ENCODE data around the gene LRRFIP2. TPM values are rescaled to one million over a fixed set of nuclear protein-coding genes. Genes with fewer than 3 reads are reported as not detected.

LRRFIP2 gene
- total RNA-seq, 2 donors from 2014 or later, result 32.6 to 34.6 TPM

- Mint-ChIP-seq H3K9me3 (peaks cover 14% of the 10 kb centered on the region), H3K36me3 (ENCODE audit: low read depth) (peaks cover 66% of the 10 kb centered on the region), H3K27me3 (ENCODE audit: insufficient read depth) (no peaks in the 10 kb centered on the region), H3K4me3 (no peak overlapping the region), H3K27ac (no peak overlapping the region), H3K4me1 (no peaks in the 10 kb centered on the region)
- Histone ChIP-seq H3K27me3 (ENCODE audit: control insufficient read depth, insufficient read depth, low read length, poor library complexity, severe bottlenecking) (no peaks in the 10 kb centered on the region), H3K4me3 (ENCODE audit: low read length) (no peak overlapping the region), H3K9me3 (ENCODE audit: control insufficient read depth, low read length) (peaks cover 19% of the 10 kb centered on the region), H3K9ac (ENCODE audit: extremely low read depth, low read length, poor library complexity, severe bottlenecking) (no peak overlapping the region), H3K27ac (ENCODE audit: low read depth, low read length) (no peak overlapping the region), H3K36me3 (ENCODE audit: control insufficient read depth, insufficient read depth, low read length) (peaks cover 73% of the 10 kb centered on the region), H3K4me1 (ENCODE audit: control insufficient read depth, insufficient read depth, low read length) (no peaks in the 10 kb centered on the region)
- no peak for TF ChIP-seq CTCF (conservative IDR thresholded peaks at IDR 0.05)
- DNase-seq, result no peak
- 100% methylated on average over 1 of the region's 1 CpG for WGBS, 2 experiments (ENCODE audit: insufficient coverage in 1 of 2, insufficient read length in 1 of 2)
Measured at GRCh38 chr3:37040231-37040630, 134.2 kb downstream of the LRRFIP2 start.

- WGBS, 2 experiments (ENCODE audit: insufficient coverage in 1 of 2, insufficient read length in 1 of 2), result 91 to 100% methylated on average over 1 of the region's 1 CpG
Measured at GRCh38 chr3:37039161-37039846, 135.1 kb downstream of the LRRFIP2 start.

DNA sequence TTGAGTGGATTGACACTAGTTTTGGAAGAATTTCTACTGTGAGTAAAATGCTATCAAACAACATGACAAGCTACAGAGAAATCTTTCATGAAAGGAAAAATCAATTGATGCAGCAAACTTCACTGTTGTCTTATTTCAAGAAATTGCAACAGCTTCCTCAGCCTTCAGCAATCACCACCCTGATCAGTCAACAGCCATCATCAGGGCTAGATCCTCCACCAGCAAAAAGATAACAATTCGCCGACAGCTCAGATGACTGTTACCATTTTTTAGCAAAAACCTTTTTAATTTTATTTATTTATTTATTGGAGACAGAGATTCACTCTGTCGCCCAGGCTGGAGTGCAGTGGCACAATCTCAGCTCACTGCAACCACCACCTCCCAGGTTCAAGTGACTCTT, 137.0 kb downstream of the LRRFIP2 start:
- Histone ChIP-seq H3K9ac (ENCODE audit: extremely low read depth, low read length, poor library complexity, severe bottlenecking) (no peak overlapping the region), H3K36me3 (ENCODE audit: control insufficient read depth, insufficient read depth, low read length) (peaks cover 90% of the 10 kb centered on the region), H3K4me1 (ENCODE audit: control insufficient read depth, insufficient read depth, low read length) (no peaks in the 10 kb centered on the region), H3K27ac (ENCODE audit: low read depth, low read length) (no peak overlapping the region), H3K9me3 (ENCODE audit: control insufficient read depth, low read length) (peaks cover 31% of the 10 kb centered on the region), H3K4me3 (ENCODE audit: low read length) (no peak overlapping the region), H3K27me3 (ENCODE audit: control insufficient read depth, insufficient read depth, low read length, poor library complexity, severe bottlenecking) (no peaks in the 10 kb centered on the region)
- no peaks in the 10 kb centered on the region for H3K4me1 Mint-ChIP-seq
- peaks cover 17% of the 10 kb centered on the region for H3K9me3 Mint-ChIP-seq
- no peak for TF ChIP-seq CTCF (conservative IDR thresholded peaks at IDR 0.05)
- peaks cover 70% of the 10 kb centered on the region for H3K36me3 Mint-ChIP-seq (ENCODE audit: low read depth)
- H3K27ac Mint-ChIP-seq, result no peak overlapping the region
- no peak for DNase-seq
- 98% methylated on average over 3 of the region's 3 CpGs; no CpG with 5 or more reads in 1 of the 2 experiments for WGBS, 2 experiments (ENCODE audit: insufficient coverage in 1 of 2, insufficient read length in 1 of 2)
- no peaks in the 10 kb centered on the region for H3K27me3 Mint-ChIP-seq (ENCODE audit: insufficient read depth)
- no peak overlapping the region for H3K4me3 Mint-ChIP-seq

More at GRCh38 chr3:37039161-37039846, 135.1 kb downstream of the LRRFIP2 start:
- H3K27ac Mint-ChIP-seq, result no peak overlapping the region
- no peak overlapping the region for H3K27ac ChIP-seq (ENCODE audit: low read depth, low read length)
- H3K4me1 Mint-ChIP-seq, result no peaks in the 10 kb centered on the region
- TF ChIP-seq CTCF (conservative IDR thresholded peaks at IDR 0.05), result no peak
- no peak overlapping the region for H3K4me3 Mint-ChIP-seq
- no peak for DNase-seq
- H3K9me3 Mint-ChIP-seq, result peaks cover 17% of the 10 kb centered on the region
- H3K9me3 ChIP-seq (ENCODE audit: control insufficient read depth, low read length), result peaks cover 27% of the 10 kb centered on the region
- peaks cover 78% of the 10 kb centered on the region for H3K36me3 ChIP-seq (ENCODE audit: control insufficient read depth, insufficient read depth, low read length)
- H3K4me3 ChIP-seq (ENCODE audit: low read length), result no peak overlapping the region
- no peaks in the 10 kb centered on the region for H3K4me1 ChIP-seq (ENCODE audit: control insufficient read depth, insufficient read depth, low read length)
- H3K27me3 ChIP-seq (ENCODE audit: control insufficient read depth, insufficient read depth, low read length, poor library complexity, severe bottlenecking), result no peaks in the 10 kb centered on the region
- H3K27me3 Mint-ChIP-seq (ENCODE audit: insufficient read depth), result no peaks in the 10 kb centered on the region
- H3K36me3 Mint-ChIP-seq (ENCODE audit: low read depth), result peaks cover 68% of the 10 kb centered on the region
- no peak overlapping the region for H3K9ac ChIP-seq (ENCODE audit: extremely low read depth, low read length, poor library complexity, severe bottlenecking)

Data from endodermal cell (in vitro differentiated cells).